HEK293 (cell line): Measurements from ENCODE around the gene ITGB4.

ENCODE experiments used
- CTCF ChIA-PET: fragments of 350-600 bp; formaldehyde crosslinking; extraction: SDS; loops from one replicate; lab custom pipeline; 2021; ENCODE audit warnings: antibody characterized with exemption; lab: Yijun Ruan, JAX
- POLR2A ChIA-PET: fragments of 300-600 bp; formaldehyde crosslinking; extraction: SDS; loops from one replicate; lab custom pipeline; 2020; ENCODE audit warnings: antibody characterized with exemption, inconsistent platforms; lab: Yijun Ruan, JAX
- H3K27ac ChIP-seq: fragments of 200-500 bp; sonication (Bioruptor generic); 2 replicates; pipeline ENCODE4 v1.5.1; 2014; ENCODE audit warnings: low read depth, low read length, control low read depth, inconsistent platforms; ENCODE audit errors: extremely low read depth
- H3K36me3 ChIP-seq, 2 experiments: fragments of 200-500 bp in 1 of 2; sonication (Bioruptor generic) in 1 of 2; 1 replicate in 1 of 2; 2 replicates in 1 of 2; pipeline ENCODE4 v1.5.1; 2014 to 2017; ENCODE audit warnings: inconsistent platforms in 2 of 2, low read length in 2 of 2; ENCODE audit not compliant: control insufficient read depth in 2 of 2, insufficient read depth in 1 of 2
- H3K4me1 ChIP-seq: fragments of 200-500 bp; sonication (Bioruptor generic); 2 replicates; pipeline ENCODE4 v1.5.1; 2014; ENCODE audit warnings: mild to moderate bottlenecking, low read length, inconsistent platforms; ENCODE audit not compliant: control insufficient read depth, insufficient read depth
- H3K4me3 ChIP-seq: 2 replicates; pipeline ENCODE4 v1.5.1; 2011; ENCODE audit warnings: low read depth, mild to moderate bottlenecking, control low read depth, low read length, moderate library complexity
- H3K9me3 ChIP-seq: fragments of 200-500 bp; sonication (Bioruptor generic); 2 replicates; pipeline ENCODE4 v1.5.1; 2014; ENCODE audit warnings: low read depth, low read length, inconsistent platforms; ENCODE audit not compliant: control insufficient read depth, insufficient read depth
- AEBP2 ChIP-seq: fragments of 450-650 bp; formaldehyde crosslinking; IDR thresholded peaks from 2 replicates; pipeline ENCODE4 v1.5.1; 2016; ENCODE audit warnings: missing biosample characterization, missing genetic modification characterization, borderline replicate concordance
- BCL11A ChIP-seq: fragments of 450-650 bp; formaldehyde crosslinking; IDR thresholded peaks from 2 replicates; pipeline ENCODE4 v1.5.1; 2016; ENCODE audit warnings: low read depth, missing biosample characterization, missing genetic modification characterization
- HIC1 ChIP-seq: fragments of 450-650 bp; formaldehyde crosslinking; IDR thresholded peaks from 2 replicates; pipeline ENCODE4 v1.5.1; 2016; ENCODE audit warnings: missing biosample characterization, missing genetic modification characterization
- IKZF3 ChIP-seq: fragments of 450-650 bp; IDR thresholded peaks from 2 replicates; pipeline ENCODE4 v1.5.0; 2018; ENCODE audit warnings: missing biosample characterization, mild to moderate bottlenecking, missing genetic modification characterization, moderate library complexity
- INSM2 ChIP-seq: fragments of 450-650 bp; formaldehyde crosslinking; IDR thresholded peaks from 2 replicates; pipeline ENCODE4 v1.5.1; 2016; ENCODE audit warnings: missing biosample characterization, missing genetic modification characterization
- KLF10 ChIP-seq: fragments of 450-650 bp; IDR thresholded peaks from 2 replicates; pipeline ENCODE4 v1.5.1; 2018; ENCODE audit warnings: missing biosample characterization, mild to moderate bottlenecking, missing genetic modification characterization
- KLF7 ChIP-seq: fragments of 450-650 bp; formaldehyde crosslinking; IDR thresholded peaks from 2 replicates; pipeline ENCODE4 v1.5.1; 2016; ENCODE audit warnings: missing biosample characterization, missing genetic modification characterization, borderline replicate concordance
- KLF9 ChIP-seq: fragments of 450-650 bp; formaldehyde crosslinking; IDR thresholded peaks from 2 replicates; pipeline ENCODE4 v1.5.1; 2016; ENCODE audit warnings: missing biosample characterization, missing genetic modification characterization, low read depth
- SCRT1 ChIP-seq: fragments of 450-650 bp; formaldehyde crosslinking; IDR thresholded peaks from 2 replicates; pipeline ENCODE4 v1.5.1; 2016; ENCODE audit warnings: missing biosample characterization, missing genetic modification characterization, borderline replicate concordance
- YY1 ChIP-seq: fragments of 450-650 bp; formaldehyde crosslinking; IDR thresholded peaks from 2 replicates; pipeline ENCODE4 v1.5.1; 2018; ENCODE audit warnings: missing biosample characterization, missing genetic modification characterization
- ZEB2 ChIP-seq: fragments of 450-650 bp; formaldehyde crosslinking; IDR thresholded peaks from 2 replicates; pipeline ENCODE4 v1.5.1; 2016; ENCODE audit warnings: missing biosample characterization, missing genetic modification characterization
- ZNF140 ChIP-seq: fragments of 450-650 bp; formaldehyde crosslinking; IDR thresholded peaks from 2 replicates; pipeline ENCODE4 v1.5.1; 2016; ENCODE audit warnings: missing biosample characterization, missing genetic modification characterization
- ZNF155 ChIP-seq: fragments of 450-650 bp; formaldehyde crosslinking; IDR thresholded peaks from 2 replicates; pipeline ENCODE4 v1.5.1; 2016; ENCODE audit warnings: missing biosample characterization, missing genetic modification characterization
- ZNF169 ChIP-seq: fragments of 450-650 bp; formaldehyde crosslinking; IDR thresholded peaks from 2 replicates; pipeline ENCODE4 v1.5.1; 2016; ENCODE audit warnings: missing biosample characterization, missing genetic modification characterization
- ZNF280D ChIP-seq: fragments of 450-650 bp; formaldehyde crosslinking; IDR thresholded peaks from 2 replicates; pipeline ENCODE4 v1.5.1; 2016; ENCODE audit warnings: missing biosample characterization, missing genetic modification characterization
- ZNF394 ChIP-seq: fragments of 450-650 bp; formaldehyde crosslinking; IDR thresholded peaks from 2 replicates; pipeline ENCODE4 v1.5.1; 2016; ENCODE audit warnings: missing biosample characterization, missing genetic modification characterization, mild to moderate bottlenecking, moderate library complexity, borderline replicate concordance
- ZNF473 ChIP-seq: fragments of 450-650 bp; formaldehyde crosslinking; IDR thresholded peaks from 2 replicates; pipeline ENCODE4 v1.5.1; 2017; ENCODE audit warnings: missing biosample characterization, missing genetic modification characterization
- ZNF621 ChIP-seq: fragments of 450-650 bp; formaldehyde crosslinking; IDR thresholded peaks from 2 replicates; pipeline ENCODE4 v1.5.1; 2017; ENCODE audit warnings: missing biosample characterization, missing genetic modification characterization
- ZNF664 ChIP-seq: fragments of 450-650 bp; formaldehyde crosslinking; IDR thresholded peaks from 2 replicates; pipeline ENCODE4 v1.5.1; 2016; ENCODE audit warnings: missing biosample characterization, missing genetic modification characterization
- ZNF692 ChIP-seq: fragments of 450-650 bp; formaldehyde crosslinking; IDR thresholded peaks from 2 replicates; pipeline ENCODE4 v1.5.1; 2016; ENCODE audit warnings: missing biosample characterization, missing genetic modification characterization
- TF ChIP-seq, protein P1 (sequence below): fragments of 450-650 bp; formaldehyde crosslinking; IDR thresholded peaks from 2 replicates; pipeline ENCODE4 v1.5.1; 2016; ENCODE audit warnings: missing biosample characterization, missing genetic modification characterization
- TF ChIP-seq, protein P2 (sequence below): fragments of 450-650 bp; IDR thresholded peaks from 2 replicates; pipeline ENCODE4 v1.5.1; 2018; ENCODE audit warnings: missing biosample characterization, mild to moderate bottlenecking, missing genetic modification characterization

Gene ITGB4

GRCh38 chr17:75749545-75750389, 28.5 kb downstream of the ITGB4 start:
- POLR2A ChIA-PET = interaction anchor here (0.5 to 2.9 kb wide), 5 partner anchors 30 to 82 kb away, joined by 3 to 11 read pairs (median 5); partner anchors contain the start of genes RECQL5, SAP30BP and UNK
- Histone ChIP-seq H3K36me3 (no peaks in the 10 kb centered on the region), H3K4me3 (no peak overlapping the region; the same call in 1 of the 2 replicates), H3K4me1 (no peaks in the 10 kb centered on the region), H3K27ac (no peak overlapping the region), H3K9me3 (no peaks in the 10 kb centered on the region)
- CTCF ChIA-PET = interaction anchor here (0.6 to 10.5 kb wide), 60 partner anchors 8 to 1000 kb away, joined by 3 to 341 read pairs (median 4); partner anchors contain the start of genes GALK1, ITGB4, LLGL2 and MIF4GD
- TF ChIP-seq BCL11A (tag by site-specific recombination) = peak; percentile 20; the same call in 1 of the 2 replicates
- no peak for TF ChIP-seq ZNF140 (tag by site-specific recombination)
- no peak for TF ChIP-seq KLF10 (tag by site-specific recombination)
- no peak for TF ChIP-seq ZNF155
- peak; percentile 81 for TF ChIP-seq HIC1
- peak; percentile 53; the same call in 1 of the 2 replicates for TF ChIP-seq IKZF3
- peak; percentile 60 for TF ChIP-seq ZNF664 (tag by site-specific recombination)
- peak; percentile 92 for TF ChIP-seq SCRT1 (tag by site-specific recombination)
- TF ChIP-seq INSM2 (tag by site-specific recombination) = no peak
- no peak for TF ChIP-seq YY1 (tag by site-specific recombination)
- TF ChIP-seq ZEB2 (tag by site-specific recombination) = peak; percentile 59
- no peak for TF ChIP-seq KLF7
- TF ChIP-seq ZNF394 = peak; percentile 19; the same call in 1 of the 2 replicates
- no peak for TF ChIP-seq ZNF621 (tag by site-specific recombination)
- TF ChIP-seq ZNF473 (tag by site-specific recombination) = no peak
- TF ChIP-seq AEBP2 (tag by site-specific recombination) = no peak
- TF ChIP-seq, protein P1, sequence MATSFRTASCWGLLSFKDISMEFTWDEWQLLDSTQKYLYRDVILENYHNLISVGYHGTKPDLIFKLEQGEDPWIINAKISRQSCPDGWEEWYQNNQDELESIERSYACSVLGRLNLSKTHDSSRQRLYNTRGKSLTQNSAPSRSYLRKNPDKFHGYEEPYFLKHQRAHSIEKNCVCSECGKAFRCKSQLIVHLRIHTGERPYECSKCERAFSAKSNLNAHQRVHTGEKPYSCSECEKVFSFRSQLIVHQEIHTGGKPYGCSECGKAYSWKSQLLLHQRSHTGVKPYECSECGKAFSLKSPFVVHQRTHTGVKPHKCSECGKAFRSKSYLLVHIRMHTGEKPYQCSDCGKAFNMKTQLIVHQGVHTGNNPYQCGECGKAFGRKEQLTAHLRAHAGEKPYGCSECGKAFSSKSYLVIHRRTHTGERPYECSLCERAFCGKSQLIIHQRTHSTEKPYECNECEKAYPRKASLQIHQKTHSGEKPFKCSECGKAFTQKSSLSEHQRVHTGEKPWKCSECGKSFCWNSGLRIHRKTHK (tag by site-specific recombination) = no peak
- TF ChIP-seq KLF9 = 0 out of 2 replicates have a peak, but pooled peaks have one; percentile 28
- TF ChIP-seq ZNF169 (tag by site-specific recombination) = no peak
- TF ChIP-seq, protein P2, sequence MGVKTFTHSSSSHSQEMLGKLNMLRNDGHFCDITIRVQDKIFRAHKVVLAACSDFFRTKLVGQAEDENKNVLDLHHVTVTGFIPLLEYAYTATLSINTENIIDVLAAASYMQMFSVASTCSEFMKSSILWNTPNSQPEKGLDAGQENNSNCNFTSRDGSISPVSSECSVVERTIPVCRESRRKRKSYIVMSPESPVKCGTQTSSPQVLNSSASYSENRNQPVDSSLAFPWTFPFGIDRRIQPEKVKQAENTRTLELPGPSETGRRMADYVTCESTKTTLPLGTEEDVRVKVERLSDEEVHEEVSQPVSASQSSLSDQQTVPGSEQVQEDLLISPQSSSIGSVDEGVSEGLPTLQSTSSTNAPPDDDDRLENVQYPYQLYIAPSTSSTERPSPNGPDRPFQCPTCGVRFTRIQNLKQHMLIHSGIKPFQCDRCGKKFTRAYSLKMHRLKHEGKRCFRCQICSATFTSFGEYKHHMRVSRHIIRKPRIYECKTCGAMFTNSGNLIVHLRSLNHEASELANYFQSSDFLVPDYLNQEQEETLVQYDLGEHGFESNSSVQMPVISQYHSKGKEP (tag by site-specific recombination) = no peak
- TF ChIP-seq ZNF280D (tag by site-specific recombination) = no peak
- 0 out of 2 replicates have a peak, but pooled peaks have one; percentile 27 for TF ChIP-seq ZNF692
